ENCODE results near the gene DUSP5.
A peak's percentile ranks its signal among the peaks of the same experiment; 100 is the strongest.

The DUSP5 gene

GRCh38 chr10:110483633-110484032 is 14.1 kb upstream of the DUSP5 start:
- DNase-seq: no peak

DNA sequence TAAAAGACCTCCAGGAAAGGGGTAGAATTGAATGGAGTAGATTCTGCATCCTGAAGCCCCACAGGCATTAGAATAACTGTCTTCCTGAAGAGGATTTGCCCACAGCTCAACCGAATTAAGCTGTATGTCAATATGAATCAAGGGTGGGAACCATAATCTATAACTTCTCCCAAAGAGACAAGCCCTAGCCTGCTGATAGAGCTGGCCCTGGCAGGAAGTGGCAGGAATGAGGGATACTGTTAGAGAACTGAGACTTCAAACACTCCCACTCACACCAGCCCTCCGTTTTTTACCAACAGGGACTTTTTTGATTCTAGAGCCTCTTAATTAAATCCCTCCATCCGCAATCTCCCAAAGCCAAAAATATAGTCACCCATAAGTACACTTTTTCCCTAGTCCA is 12.2 kb upstream of the DUSP5 start:
- no peak for DNase-seq

DNA sequence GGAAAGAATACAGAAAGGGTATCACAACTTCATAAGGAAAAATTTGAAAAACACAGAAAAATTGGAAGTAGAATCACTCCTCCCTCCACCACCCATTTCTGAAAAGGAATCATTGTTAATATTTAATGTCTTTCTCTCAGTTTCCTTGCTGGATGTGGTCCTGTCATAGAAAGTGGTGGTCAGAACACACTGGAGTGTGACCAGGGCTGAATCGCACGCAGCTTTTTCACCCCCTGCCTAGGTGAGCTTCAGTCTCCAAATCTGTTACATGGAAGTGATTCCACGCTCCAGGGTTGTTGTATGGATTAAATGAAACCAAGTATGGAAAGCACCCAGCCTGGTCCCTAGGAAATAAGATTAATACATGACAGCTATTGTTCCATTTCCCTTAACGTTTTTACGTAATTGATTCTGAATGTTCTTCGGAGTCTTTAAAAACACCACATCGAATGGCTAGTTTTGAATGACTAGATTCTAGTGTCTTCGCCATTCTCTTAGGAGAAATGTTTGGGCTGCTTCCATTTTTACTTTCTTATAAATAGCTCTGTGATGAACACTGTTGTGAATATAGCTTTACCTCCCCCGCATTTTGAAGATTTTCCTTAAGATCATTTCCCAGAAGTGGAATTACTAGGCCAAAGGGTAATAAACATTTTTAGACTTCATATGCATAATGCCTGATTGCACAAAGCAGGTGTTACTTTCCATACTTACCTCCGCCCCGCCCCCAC is 10.9 kb upstream of the DUSP5 start:
- no peak for DNase-seq

DNA sequence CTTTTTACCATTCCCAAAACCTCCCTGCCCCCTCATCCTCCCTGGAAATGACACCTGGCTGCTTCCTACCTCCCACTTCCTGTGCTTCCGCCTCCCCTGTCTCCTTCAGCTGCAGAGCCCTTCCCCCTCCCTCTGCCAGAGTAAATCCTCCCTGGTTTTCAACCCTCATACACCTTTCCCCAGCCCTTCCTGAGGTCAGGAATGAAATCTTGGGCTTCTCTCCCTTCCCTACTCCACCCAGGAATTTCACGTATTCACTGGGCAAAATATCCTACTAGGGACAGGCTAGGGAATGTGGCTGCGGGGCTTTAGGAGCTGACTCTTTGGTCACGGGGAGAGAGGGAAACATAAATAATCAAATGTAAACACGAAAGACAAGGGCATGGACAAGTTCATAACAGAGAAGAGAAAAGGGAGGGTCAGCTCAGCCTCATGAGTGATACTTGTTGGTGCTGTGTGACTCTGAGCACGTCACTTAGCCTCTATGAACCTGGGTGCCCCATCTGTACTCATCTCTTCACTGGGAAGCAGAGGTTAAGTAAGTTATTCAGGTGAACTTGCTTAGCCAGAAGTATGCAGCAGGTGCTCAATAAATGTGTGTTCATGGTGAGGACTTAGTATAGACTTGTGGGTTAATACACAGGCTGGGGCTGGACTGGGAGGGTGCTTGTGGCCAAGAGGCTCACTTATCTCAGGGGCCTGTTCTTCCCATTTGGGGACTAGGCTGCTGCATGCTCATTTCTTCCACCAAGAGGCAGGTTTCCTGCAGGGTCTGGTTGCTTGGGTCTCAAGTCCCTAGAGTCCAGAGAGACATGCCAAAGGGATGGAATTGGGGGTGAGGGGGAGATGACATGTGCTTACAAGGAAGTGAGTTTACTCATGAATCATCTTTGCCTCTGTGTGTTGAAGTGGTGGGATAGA is 10.0 kb upstream of the DUSP5 start:
- DNase-seq: no peak

DNA sequence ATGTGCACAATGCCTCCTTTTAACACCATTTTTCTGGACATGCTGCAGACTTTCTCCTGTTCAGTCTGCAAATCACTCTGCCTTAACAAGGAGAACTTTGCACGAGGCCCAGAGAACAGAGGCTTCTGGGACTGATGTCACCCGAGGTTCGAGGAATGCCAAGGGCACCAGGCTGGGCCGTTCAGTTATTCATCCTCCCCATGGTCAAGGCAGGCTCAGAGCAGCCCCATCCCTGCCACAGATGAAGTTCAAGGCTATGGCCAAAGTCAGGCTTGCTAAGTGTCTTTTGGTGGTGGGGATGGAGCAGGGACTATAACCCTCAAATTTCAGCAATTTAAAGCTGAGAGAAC is 9.4 kb upstream of the DUSP5 start:
- DNase-seq: no peak

DNA sequence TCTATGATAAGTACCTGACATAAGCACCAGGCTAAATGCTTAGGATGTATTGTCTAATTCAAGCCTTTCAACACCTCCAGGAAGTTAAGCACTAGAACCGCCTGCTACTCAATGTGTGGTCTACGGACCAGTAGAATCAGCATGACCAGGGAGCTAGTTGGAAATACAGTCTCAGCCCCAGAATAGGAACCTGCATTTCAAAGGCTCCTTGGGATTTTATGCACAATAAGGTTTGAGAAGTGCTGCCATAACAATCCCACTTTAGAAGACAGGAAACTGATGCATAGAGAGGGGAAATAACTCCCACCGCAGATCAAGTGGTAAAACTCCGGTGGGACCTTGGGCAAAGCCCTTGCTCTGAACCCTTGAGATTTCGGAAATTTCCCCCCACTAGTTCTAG is 8.8 kb upstream of the DUSP5 start:
- DNase-seq: no peak

GRCh38 chr10:110490640-110491039 is 7.1 kb upstream of the DUSP5 start:
- no peak for DNase-seq

GRCh38 chr10:110491346-110491745 is 6.4 kb upstream of the DUSP5 start:
- DNase-seq: no peak

DNA sequence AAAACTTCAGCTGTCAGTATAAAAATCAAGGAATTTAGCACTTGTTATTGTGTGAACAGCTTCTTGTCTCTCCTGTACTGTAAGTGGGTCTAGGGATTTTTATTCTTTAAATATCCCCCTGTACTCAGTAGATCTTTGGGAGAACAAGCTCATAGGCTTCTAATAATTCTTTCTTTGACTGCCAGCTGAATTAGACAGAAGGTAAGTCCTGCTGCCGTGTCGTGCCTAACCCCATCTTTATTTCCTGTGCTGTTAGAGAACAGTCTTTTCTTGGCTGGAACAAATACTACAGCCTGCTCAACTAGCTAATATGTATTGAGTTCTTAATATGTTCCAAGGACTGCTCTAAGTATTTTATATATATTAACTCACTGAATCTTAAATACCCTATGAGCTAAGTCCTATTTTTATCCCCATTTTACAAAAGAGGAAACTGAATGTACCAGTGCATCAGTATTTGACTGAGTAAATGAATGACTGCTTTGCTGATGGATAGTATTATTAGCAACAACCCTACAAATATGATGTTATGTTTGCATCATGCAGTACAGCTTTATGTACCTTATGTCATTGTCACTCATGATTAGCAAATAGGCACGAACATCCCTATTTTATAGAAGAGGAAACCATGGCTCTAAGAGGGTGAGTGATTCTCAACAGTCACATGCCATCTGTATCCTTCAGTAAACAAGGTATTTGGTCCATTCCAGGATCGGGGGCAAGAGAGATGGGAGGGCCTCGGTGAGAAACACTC is 5.5 kb upstream of the DUSP5 start:
- no peak for DNase-seq

DNA sequence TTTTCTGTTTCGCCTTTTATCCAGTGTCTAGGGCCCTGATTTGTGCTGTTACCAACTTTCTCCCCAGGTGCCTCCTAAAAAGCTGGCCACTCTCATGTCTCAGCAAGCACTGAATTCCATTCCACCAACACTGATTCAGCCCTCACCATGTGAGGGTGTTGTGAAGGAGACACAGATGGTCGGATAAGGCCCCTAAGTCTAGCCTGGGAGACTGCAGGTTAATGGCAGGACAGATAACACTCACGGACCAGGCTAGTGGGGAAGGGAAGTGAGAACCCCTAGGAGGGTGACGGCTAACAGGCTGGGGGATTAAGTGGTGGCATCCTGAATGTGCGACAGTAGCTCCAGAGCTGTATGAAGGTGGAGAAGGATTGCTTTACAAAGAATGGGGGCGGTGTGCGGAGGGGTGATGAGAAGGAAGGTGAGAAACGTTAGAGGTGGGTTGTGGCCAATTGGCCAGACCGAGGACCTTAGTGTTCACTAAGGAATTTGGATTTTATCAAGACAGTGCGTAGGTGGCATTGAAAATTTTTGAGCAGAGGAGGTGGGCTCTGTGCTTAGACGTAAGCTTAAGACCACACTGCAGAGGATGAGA is 3.8 kb upstream of the DUSP5 start:
- DNase-seq: no peak

DNA sequence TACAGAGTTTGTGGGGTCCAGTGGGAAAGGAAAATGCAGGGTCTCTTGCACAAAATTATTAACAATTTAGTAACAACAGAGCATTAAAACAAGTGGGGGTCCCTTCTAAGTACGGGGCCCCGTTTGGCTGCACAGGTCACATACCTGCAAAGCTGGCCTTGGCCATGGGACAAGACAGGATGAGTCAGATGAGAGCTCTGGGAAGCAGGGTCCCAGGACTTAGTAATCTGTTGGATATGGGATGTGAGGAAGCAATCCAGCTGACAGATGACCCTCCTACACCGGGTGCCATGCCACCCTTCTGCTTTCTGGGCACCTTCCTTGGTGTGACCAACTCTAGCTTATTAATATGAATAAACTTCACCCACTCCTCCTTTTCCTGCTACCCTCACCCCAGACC is 3.2 kb upstream of the DUSP5 start:
- no peak for DNase-seq

GRCh38 chr10:110495731-110496552 is 1.8 kb upstream of the DUSP5 start:
- no peak for DNase-seq

- no peak for DNase-seq
Observed at GRCh38 chr10:110496553-110497437, 912 bp upstream of the DUSP5 start.

- peak; percentile 2 for DNase-seq
Observed at GRCh38 chr10:110498087-110498981, 627 bp downstream of the DUSP5 start.

DNA sequence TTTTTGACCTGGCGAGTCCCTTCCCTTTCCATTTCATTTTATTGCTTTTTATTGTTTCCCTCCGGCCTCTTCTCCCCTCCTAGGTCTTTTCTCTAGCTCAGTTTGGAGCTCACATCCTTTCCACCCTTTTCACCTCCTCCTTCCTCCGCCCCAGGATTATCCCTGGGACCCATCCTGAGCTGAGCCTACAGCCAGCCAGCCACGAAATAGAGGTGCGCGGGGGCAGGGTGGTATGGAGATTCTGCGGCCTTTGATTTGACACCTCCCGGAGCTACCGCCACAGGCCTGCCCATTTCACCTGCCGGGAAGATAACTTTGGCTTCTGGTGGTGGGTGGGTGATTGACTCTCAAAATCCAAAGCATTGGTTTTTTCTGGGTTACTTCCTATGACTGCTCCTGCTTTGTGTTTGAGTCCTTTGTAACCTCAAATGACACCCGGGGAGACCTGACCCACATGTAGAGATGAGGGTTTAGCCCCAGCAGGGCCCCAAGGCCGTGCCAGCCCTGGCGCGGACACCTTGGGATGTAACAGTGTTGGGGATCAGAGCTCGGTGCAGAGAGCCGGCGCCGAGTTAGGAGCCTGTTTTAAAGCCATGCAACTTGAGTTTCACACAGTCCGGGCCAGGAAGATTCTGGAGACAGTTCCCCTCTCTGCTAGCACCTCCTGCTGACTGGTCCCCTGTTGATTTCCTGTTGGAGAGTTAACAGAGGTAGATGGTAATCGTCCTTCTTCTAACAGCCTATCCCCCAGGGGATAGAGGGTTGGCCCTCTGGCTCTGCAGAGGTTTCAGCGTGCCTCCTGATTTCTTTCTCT is 1.5 kb downstream of the DUSP5 start:
- DNase-seq: no peak

GRCh38 chr10:110499796-110500514 is 2.2 kb downstream of the DUSP5 start:
- DNase-seq: no peak

GRCh38 chr10:110500515-110500905 is 2.8 kb downstream of the DUSP5 start:
- no peak for DNase-seq

DNA sequence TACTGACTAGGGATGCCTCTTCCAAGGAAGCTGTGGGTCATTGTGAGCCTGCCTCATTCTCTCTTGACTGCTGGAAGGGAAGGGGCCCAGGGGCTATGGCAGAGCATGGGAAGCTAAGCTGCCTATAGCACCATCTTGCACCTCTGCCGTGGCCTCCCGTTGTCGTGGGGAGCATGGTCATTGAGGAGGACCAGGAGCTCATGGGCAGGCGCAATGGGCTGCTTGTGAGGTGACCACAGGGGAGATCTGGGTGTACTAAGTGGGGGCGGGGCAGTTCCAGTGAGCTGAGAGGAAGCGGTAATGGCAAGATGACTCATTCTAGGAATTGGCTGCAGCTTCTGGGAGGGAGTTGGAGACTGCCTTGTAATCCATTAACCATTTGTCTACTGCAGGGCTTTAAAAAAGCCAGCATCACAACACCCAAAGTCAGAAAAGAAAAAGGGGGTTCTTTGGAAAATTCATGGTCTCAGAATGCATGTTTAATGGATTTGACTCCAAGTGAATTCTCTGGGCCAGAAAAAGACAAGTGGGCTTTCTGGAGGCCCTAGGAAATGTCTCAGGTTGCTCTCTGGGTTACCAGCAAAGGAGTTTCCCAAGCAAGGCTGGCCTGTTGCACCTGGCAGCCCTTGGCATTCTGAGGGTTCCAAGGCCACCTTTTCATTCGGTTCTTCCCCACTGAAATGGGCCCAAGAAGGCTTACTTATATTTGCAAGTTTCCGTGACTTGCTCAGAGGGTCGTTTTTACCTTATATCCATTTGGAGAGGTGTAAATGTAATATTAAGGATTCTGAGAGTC is 3.6 kb downstream of the DUSP5 start:
- DNase-seq: peak; percentile 0

Data from DMS79 treated with DMSO at 0.1 percent for 48 hours (cell line).